Measurements from ENCODE around the gene VWDE.
A peak's percentile ranks its signal among the peaks of the same experiment; 100 is the strongest.
"Not testable (repeated sequence)": the region's sequence is repeated elsewhere in the genome, so short reads cannot be mapped to it uniquely, and the experiment has no call there.

The VWDE gene

DNA sequence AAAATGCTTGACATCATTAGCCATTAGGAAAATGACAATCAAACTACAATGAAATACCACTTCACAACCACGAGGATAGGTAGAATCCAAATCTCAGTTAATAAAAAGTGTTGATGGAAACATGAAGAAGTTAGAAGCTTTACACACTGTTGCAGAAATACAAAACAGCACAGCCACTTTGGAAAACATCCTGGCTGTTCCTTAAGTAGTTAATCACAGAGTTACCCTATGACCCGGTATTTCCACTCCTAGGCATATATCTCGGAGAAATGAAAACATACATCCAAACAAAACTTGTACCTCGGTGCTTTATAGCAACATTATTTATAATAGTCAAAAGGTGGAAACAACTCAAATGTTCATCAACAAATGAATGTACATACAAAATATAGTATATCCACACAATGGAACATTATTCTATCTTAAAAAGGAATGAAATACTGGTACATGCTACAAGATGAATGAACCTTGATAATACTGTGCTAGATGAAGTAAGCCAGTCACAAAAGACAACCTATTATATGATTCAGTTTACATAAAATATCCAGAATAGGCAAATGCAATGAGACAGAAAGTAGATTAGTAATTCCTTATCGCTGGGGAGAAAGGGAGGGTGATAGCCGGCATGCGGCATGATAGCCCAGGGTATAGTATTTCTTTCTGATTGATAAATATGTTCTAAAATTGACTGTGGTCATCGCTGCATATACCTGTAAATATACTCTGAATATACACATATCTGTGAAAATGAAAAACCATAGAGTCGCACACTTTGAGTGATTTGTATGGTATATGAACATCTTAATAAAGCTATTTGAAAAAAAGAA, 1.9 kb downstream of the VWDE start:
- no peak for DNase-seq

DNA sequence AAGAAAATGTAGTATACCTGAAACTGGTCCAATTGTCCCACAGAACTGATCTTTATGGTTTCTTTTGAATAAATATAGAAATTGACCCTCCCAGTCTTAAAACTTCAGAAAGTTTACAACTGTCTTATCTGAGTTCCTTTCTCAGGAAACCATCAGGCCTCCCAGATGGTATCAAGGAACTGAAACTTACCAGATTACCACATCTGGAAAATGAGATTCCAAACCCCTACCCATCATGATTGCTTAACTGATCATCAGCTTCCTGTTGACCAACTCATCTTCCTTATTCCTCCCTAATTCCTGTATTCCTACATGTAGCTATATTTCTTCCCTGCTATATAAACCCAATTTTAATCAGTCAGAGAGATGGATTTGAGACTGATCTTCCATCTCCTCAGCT, 5.5 kb downstream of the VWDE start:
- DNase-seq = no peak

DNA sequence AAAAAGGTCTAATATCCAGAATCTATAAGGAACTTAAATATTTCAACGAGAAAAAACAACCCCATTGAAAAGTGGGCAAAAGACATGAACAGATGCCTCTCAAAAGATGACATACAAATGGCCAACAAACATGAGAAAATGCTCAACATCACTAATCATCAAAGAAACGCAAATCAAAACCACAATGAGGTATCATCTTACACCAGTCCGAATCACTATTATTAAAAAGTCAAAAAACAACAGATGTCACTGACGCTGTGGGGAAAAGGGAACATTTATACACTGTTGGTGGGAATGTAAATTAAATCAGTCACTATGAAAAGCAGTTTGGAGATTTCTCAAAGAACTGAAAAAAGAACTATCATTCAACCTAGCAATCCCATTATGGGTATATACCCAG, 6.0 kb downstream of the VWDE start:
- DNase-seq = no peak

DNA sequence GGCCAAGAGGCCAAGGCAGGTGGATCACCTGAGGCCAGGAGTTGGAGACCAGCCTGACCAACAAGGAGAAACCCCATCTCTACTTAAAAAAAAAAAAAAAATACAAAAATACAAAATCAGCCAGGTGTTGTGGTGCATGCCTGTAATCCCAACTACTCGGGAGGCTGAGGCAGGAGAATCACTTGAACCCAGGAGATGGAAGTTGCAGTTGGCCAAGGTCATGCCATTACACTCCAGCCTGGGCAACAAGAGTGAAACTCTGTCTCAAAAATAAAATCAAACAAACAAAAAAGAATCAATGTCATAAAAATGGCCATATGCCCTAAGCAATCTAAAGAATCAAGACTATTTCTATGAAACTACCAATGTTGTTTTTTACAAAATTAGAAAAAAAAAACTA, 7.0 kb downstream of the VWDE start:
- not testable (repeated sequence) for DNase-seq

DNA sequence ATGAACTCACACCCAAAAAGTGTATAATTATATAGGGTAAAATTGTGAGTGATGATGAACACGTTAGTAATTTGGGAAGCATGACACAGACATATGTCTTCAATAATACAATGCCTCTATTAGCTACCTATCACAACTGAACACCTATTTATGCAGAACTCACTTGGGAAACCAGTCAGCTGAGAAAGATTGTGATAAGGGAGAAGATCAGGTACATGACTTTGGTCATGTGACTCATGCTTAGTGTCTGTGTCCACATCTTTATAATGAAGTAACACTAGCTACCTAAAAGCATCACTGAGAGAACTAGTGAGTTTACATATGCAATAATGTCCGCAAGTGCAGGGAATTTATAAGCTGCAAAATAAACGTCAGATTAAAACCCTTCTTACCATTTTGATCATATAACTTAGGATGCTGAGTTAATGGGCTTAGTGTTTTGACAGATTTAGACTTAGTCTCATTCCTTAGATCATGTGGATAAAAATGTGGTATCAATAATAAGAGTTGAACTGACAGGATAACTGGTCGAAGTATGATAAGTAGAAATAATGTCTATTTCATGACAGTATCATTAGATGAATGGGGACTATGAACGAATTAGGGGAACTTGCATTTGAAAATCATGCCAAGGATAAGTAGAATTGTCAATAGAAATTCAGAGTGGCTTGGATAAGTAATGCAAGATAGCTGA, 11.6 kb downstream of the VWDE start:
- DNase-seq = no peak

DNA sequence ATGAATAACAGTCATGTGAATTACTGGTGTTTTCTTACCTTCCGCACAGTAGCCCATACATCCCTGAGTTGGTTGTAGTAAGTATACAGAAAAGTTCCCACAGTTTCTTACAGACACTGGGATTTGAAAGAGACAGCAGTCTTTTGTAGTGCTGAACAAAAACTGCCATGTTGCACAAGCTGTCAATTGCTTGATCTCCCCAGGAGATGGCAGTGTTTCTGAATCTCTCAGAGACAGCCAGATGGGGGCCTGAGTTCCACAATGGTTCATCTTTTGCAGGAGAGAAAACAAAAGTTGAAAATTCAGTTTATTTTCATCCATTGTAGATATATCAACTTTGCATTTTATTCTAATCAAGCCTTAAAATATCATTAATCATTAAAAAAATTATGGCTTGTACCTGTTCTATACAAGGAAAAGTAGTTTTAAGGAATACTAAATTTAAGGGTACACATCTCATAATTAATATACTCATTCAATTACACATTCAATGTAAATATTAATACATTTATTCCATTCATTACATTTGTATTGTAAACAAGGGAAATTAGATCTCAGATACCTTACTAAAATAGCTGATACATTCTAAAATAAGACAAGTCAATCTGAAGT, 14.5 kb downstream of the VWDE start:
- DNase-seq = peak; percentile 21

DNA sequence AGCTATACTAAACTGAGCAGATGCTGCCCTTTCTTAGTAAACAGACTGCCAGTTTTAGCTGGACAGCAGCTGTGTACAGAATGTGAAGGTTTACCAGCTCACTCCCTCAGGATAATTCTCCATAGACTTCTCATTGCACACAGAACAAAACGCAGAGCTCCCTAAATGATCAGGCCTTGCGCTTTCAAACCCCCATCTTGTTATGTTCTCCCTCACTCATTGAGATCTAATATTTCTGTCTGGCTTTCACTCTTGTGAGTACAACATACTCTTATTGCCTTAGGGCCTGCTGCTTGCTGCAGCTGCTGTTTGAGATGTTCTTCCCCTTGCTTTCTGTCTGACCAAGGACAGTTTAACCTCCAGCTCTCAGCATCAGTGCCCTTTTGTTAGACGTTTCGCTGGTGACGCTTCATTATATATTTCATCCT, 17.3 kb downstream of the VWDE start:
- DNase-seq = peak; percentile 55

DNA sequence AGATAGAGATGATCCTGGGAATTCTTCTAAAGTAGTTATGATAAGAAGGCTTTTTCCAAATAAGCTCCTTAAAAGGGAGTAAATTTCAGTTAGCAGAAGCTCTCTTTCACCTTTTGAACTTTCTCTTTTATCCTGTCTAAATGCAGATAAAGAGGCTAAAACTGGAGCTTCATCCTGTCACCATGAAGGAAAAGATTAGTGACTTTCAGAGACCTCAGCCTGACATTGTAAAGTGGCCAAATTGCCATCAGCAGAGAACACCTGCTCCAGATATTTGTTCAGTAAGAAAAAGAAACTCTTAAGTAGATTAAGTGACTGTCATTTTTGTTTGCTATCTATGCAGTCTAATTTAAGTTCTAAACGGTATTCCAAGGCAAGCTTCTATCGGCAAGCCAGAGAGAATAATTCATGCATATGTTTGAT, 18.3 kb downstream of the VWDE start:
- DNase-seq = peak; percentile 31

DNA sequence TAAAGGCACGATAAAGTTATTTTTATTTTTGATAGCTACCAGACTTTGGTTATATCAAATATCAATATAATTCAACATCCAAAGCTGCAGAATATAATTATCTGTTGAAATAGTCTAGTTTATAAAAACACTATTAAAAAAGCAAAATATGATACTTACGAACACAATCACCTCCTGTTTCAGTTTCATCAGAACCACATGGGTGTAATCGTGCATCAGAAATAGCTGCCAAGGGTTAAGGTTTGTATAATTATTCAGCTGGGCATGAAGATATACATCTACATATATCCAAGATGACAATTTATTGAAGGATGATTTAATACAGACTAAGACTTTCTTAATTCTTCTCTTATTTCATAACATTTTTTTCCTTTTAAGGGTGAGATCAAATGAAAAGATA, 20.3 kb downstream of the VWDE start:
- no peak for DNase-seq

DNA sequence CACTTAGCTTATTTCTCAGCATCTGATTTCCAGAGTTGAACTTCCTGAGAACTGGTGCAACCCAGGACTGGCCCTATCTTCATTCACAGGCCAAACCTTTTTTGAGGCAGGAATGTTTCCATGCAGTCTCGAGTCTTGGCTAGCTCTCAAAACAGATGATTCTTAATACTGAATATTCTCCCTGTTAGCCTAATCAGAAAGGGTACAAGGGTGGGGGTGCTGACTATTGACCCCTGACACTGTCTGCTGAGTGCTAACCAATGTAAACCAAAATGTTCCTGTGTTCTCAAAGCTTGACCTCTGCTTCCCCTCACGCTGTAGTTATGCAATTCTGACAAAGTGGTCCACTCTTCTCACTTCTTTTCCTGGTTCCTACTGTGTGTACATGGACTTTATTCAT, 25.3 kb downstream of the VWDE start:
- DNase-seq = no peak

DNA sequence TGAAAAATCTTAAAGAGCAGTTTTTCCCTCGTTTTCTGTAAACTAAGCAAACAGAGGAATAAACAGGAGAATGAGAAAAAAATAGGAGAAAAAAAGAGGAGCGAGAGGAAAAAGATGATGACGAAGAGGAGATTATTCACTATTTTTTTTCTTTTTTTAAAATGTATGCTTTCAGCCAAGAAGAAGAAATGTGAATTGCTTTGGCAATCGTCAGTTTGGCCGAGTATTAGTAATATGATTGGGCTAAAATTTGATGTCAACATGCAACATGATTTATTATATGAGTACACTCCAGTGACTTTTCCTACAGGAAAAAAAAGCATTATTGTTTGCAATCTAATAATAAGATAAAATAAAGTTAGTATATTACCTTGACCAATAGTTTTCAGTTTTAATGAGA, 26.3 kb downstream of the VWDE start:
- DNase-seq = no peak

DNA sequence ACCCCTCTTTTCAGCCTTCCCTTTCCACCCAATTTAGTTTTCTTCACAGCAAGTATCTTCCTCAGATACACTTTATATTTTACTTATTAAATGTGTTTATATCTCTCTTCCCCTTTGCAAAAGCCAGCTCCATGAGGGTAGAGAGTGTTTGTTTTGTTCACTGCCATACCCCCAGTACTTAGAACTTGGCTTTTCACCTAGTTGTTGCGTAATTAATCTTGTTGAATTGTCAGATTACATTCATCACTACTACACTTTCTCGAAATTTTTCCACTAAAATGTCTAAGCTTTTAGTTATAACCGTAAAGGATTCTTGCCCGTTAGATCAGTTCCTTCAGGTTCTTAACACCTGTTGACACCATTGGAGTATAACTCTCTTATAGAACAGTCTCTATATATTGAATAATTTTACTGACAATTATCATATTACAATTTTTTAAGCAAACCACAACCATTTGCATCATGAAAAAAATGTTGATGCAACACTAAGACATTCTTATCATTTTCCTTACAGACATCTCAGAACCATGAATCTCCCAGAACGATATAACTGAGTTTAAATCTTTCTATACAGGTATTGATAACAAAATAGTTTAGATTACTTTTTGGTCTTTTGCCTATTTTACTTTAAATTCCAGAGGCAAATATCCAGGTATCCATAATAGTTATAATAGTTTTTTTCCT, 29.9 kb downstream of the VWDE start:
- DNase-seq = no peak

DNA sequence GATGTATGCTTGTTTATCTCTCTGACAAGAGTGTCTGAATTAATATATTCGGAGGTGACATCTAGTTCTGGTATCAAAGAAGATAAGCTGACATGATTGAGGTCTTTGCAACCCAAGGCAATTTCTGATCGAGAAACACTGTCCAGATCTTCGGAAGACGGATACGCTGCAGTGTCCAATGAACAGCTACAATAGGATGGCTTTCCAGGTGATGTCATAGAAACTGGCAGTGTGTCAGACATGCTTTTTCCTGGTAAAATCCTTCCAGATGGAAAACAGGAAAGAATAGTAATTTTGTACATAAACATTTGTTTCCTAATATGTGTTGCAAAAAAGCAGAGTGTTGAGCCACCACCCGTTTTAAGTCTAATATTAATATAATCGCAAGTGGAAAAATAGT, 33.4 kb downstream of the VWDE start:
- no peak for DNase-seq

DNA sequence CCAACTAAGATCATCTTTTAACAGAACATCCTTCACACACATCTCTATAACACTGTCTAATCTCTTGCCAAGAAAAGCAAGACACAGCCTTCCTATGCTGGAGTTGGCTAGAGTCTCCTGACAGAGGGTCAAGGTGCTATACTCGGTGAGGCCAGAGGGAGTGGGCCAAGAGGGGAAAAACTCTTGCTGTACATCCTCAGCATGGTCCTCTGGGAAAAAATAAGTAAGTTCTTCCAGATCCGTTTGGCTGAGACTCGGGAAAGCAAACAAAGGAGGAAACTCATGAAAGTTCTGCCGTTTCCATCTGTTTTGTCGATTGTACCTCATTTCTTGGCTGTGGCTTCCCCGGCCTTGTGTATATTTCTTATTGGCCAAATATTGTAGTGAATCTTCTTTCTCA, 33.9 kb downstream of the VWDE start:
- DNase-seq = no peak

DNA sequence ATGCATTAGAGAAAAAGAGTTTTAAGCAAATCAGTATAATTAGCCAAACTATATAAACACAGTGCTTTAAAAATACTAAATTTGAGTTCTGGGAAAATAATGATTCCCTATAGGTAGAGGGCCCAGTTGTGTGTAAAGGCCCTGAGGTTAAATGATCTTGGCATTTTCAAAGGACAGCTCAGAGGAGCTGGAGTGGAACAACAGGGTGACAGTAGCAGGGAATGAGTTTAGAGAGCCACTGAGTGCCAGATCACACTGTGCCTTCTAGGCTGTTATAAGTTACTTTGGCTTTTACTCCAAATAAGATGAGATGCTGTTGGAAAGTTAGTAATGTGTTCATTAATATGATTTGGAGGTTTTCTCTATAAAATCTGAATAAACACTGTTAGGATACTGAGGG, 34.6 kb downstream of the VWDE start:
- DNase-seq = no peak

DNA sequence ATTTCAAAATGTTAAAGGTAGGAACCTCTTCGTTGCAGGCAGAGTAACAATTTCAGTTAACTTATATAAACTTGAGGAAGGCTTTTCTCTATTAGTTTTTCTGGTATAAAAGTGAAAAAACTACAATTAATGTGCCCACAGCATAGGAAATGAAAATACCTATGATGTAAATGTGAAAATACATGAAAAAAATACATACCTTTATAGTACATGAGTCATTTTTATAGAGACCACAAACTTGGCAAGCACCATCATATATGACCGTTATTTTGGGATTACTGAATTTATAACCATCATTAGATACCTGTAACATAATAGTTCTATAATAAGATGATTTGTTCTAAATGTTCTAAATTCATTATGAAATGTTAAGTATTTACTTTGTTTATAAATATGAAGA, 42.7 kb downstream of the VWDE start:
- no peak for DNase-seq

DNA sequence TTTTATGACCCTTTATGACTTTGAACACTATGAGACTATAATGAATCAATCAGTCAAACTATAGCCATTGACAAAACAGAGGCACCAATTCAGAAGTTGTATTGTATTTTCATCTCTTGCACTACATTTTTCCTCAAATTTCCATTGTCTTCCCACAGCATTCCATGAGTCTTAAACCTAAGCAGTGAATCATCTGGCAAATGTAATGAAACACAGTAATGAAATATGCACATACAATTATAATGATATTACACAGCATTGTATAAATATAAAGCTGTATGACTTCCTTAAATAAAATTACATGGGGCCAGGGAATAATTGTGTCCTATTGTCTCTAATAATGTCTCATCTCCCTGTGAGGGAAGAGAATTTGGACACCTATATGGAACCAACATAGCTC, 45.0 kb downstream of the VWDE start:
- DNase-seq = no peak

DNA sequence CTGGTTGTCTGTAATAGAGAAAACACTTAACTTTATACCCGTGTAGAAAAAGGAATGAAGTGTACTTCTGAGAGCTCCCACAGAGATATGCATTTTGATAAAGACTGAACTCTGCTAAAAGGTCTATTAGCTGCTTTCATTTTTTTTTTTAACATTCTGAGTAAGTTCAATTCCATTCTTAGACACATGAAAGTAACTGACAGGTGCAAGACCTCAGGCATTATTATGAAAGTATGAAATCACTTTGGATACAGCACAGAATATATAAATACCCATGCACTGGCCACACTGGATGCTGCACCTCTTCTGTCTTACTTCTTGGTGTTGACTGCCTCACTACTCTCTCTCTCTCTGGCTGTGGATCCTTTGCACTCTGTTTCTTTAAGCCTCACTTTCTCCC, 46.2 kb downstream of the VWDE start:
- DNase-seq = no peak

DNA sequence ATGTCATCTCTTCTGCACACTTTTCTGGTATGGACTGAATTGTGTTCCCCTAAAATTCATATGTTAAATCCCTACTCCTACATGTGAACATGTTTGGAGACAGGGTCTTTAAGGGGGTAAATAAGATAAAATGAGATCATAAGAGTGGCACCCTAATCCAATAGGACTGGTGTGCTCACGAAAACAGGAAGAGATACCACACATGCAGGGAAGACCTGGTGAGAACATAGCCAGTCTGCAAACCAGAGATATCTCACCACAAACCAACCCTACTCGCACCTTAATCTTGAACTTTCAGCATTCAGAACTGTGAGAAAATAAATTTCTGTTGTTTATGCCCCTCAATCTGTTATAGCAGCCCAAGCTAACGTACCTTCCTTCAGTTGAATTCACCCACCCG, 51.8 kb downstream of the VWDE start:
- DNase-seq = no peak

DNA sequence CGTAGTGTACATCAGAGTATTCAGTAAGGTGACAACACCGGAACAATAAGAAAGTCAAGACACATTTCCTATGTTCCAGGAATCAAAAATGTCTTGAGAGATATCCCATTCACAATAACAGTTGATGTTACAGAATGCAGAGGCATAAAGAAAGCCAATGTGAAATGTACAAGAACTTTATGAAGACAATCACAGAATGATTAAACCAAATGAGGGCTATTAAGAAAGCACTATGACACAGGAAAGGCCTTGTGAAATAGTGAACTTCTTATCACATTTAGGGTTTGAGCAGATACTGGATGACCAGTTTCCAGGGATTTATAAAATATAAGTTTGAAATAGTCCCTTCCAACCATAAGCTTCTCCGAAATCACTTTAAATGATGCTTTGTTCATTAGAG, 52.7 kb downstream of the VWDE start:
- DNase-seq = no peak

DNA sequence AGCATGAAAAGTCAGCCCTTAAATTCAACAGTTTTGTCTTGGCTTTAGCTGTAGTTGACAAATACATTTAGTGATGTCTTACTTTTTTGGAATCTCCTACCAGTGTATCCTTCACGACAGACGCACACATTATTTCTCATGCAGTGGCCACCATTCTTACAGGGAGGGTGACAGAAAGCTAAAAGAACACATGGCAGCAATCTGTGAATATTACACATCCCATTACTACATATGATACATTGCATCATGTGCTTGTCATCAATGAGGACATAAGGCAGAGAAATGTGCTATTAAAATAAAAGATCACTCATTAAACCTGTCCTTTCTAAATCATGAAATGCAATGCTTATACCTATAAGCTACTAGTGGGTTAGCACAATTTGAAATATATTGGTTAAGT, 66.6 kb downstream of the VWDE start:
- no peak for DNase-seq

DNA sequence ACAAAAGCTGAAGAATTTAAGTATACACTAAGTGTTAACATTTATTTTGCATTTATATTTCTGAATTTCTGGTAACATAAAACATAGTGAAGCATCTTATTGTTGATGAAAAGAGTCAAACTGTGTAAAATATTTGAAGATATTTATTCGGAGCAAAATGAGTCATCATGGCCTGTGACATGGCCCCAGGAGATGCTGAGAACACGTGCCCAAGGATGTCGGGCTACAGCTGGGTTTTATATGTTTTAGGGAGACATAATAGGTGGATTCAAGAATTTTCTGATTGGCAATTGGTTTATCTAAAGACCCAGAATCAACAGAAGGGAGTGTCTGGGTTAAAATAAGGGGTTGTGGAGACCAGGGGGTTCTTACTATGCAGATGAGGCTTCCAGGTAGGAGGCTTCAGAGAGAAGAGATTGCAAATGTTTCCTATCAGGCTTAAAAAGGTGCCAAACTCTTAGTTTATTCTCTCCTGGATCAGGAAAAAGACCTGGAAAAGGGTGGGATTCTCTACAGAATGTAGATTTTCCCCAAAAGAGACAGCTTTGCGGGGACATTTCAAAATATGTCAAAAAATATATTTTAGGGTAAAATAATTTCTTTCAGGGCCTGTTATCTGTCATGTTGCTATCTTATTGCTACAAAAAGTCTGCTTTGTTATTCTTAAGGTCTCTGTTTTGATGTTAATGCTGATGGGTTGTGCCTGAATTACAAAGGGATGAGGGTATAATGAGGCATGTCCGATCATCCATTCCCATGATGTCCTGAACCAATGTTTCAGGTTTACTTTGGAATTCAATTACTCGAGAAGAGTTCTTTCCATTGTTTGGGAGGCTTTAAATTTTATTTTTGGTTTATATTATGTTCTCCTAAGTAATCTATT, 74.5 kb downstream of the VWDE start:
- DNase-seq = no peak

DNA sequence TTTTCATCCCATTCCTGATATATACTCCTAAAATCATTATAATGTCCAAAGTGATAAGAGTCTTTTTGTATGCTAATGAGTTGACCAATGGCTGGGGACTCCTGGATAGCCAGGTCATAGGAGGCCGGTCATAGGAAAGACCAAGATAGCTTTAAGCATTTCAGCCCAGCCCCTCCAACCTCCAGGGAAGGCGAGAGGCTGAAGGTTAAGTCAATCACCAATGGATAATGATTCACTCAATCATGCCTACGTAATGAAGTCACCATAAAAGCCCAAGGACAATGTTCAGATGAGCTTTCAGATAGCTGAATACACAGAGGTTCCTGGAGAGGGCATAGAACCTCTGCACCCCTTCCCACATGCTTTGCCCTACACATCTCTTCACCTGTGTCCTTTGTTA, 75.7 kb downstream of the VWDE start:
- no peak for DNase-seq
